Neural progenitor cell (in vitro differentiated cells): ENCODE measurements around the gene NAA10. TPM values are rescaled to one million over a fixed set of nuclear protein-coding genes. Genes with fewer than 3 reads are reported as not detected.

Experiments
- DNase-seq: peaks from one replicate; pipeline ENCODE4 v3.0.0-alpha.2; 2016; ENCODE audit warnings: low spot score
- H2AFZ ChIP-seq: fragments of 200-600 bp; sonication (generic); replicated peaks from 2 replicates; pipeline ENCODE4 v1.6.1; 2016; ENCODE audit warnings: antibody characterized with exemption
- H3F3A ChIP-seq: fragments of 200-600 bp; sonication (generic); 2 replicates; pipeline ENCODE4 v1.6.1; 2016; ENCODE audit warnings: antibody characterized with exemption, low read depth
- H3K27ac ChIP-seq: fragments of 200-600 bp; sonication (generic); 2 replicates; pipeline ENCODE4 v1.5.1; 2016; ENCODE audit warnings: mild to moderate bottlenecking
- H3K27me3 ChIP-seq: fragments of 200-600 bp; sonication (generic); 2 replicates; pipeline ENCODE4 v1.6.1; 2016; ENCODE audit warnings: mild to moderate bottlenecking, moderate library complexity
- H3K36me3 ChIP-seq: fragments of 200-600 bp; sonication (generic); 2 replicates; pipeline ENCODE4 v1.5.1; 2016
- H3K4me1 ChIP-seq: fragments of 200-600 bp; sonication (generic); 2 replicates; pipeline ENCODE4 v1.6.1; 2016; ENCODE audit warnings: mixed run types
- H3K4me2 ChIP-seq: fragments of 200-600 bp; sonication (generic); 2 replicates; pipeline ENCODE4 v1.6.1; 2016
- H3K4me3 ChIP-seq: fragments of 200-600 bp; sonication (generic); 2 replicates; pipeline ENCODE4 v1.5.1; 2016
- H3K79me2 ChIP-seq: fragments of 200-600 bp; sonication (generic); 2 replicates; pipeline ENCODE4 v1.6.1; 2016; ENCODE audit warnings: low read depth
- H3K9ac ChIP-seq: fragments of 200-600 bp; sonication (generic); 2 replicates; pipeline ENCODE4 v1.6.1; 2016
- H3K9me3 ChIP-seq: fragments of 200-600 bp; sonication (generic); 2 replicates; pipeline ENCODE4 v1.5.1; 2016; ENCODE audit warnings: low read depth
- H4K20me1 ChIP-seq: fragments of 200-600 bp; sonication (generic); 2 replicates; pipeline ENCODE4 v1.6.1; 2016; ENCODE audit warnings: low read depth
- H3K27ac Mint-ChIP-seq: 3 replicates; pipeline ENCODE4 v1.8.0; 2021; ENCODE audit warnings: mixed read lengths
- H3K27me3 Mint-ChIP-seq: 2 replicates; pipeline ENCODE4 v1.8.0; 2022; ENCODE audit warnings: low read depth, mild to moderate bottlenecking, inconsistent platforms, moderate library complexity, mixed read lengths; ENCODE audit not compliant: insufficient read depth
- H3K36me3 Mint-ChIP-seq: 3 replicates; pipeline ENCODE4 v1.8.0; 2021; ENCODE audit warnings: mixed read lengths
- H3K4me1 Mint-ChIP-seq: 3 replicates; pipeline ENCODE4 v1.8.0; 2021; ENCODE audit warnings: mixed read lengths
- H3K4me3 Mint-ChIP-seq: 3 replicates; pipeline ENCODE4 v1.8.0; 2021; ENCODE audit warnings: mild to moderate bottlenecking, moderate library complexity, mixed read lengths
- H3K9me3 Mint-ChIP-seq: 3 replicates; pipeline ENCODE4 v1.8.0; 2020; ENCODE audit warnings: mixed read lengths
- EZH2 ChIP-seq: fragments of 200-600 bp; sonication (generic); IDR thresholded peaks from 2 replicates; pipeline ENCODE4 v1.6.1; 2017; ENCODE audit warnings: antibody characterized with exemption, mild to moderate bottlenecking, moderate library complexity
- EZH2phosphoT487 ChIP-seq: fragments of 200-600 bp; sonication (generic); IDR thresholded peaks from 2 replicates; pipeline ENCODE4 v1.6.1; 2017; ENCODE audit warnings: antibody characterized with exemption
- total RNA-seq: library from RNA; depleted of rRNA; stranded (reverse); fragments of >200 nt; gene quantifications from 2 replicates; pipeline ENCODE4 v1.2.3, GENCODE V29; 2015; ENCODE audit warnings: low replicate concordance
- TF ChIP-seq, protein P1 (sequence below): fragments of 200-600 bp; sonication (generic); IDR thresholded peaks from 2 replicates; pipeline ENCODE4 v1.5.1; 2017; ENCODE audit warnings: antibody characterized with exemption, mild to moderate bottlenecking

The NAA10 gene
- total RNA-seq, 1 donor from 2014 or later: 55.5 TPM

DNA sequence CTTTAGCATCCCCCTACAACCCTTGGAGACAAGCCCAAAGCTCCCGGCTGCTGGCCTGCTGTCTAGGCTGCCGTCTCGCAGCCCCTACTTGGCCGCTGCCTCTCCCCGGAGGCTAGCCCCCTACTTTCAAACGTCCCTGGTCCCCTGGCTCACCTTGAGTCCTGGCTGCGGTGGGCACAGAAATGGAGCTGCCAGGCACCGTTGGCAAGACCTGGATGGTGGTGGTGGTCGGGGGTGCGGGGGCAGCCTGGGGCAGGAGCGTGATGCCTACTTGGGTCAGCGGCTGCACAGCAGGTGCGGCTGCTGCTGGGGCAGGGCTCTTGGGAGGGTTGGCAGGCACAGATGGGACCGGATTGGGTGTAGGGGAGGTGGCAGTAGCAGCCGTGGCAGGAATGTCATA lies 24.8 kb upstream of the NAA10 start:
- no peak overlapping the region for H3K9ac ChIP-seq
- H2AFZ ChIP-seq: no peak overlapping the region
- H3K79me2 ChIP-seq: peaks cover 23% of the 10 kb centered on the region
- H3K27me3 Mint-ChIP-seq: peaks cover 2% of the 10 kb centered on the region
- H3K9me3 ChIP-seq: no peaks in the 10 kb centered on the region
- no peak overlapping the region for H3K4me3 Mint-ChIP-seq
- H4K20me1 ChIP-seq: peaks cover 6% of the 10 kb centered on the region
- TF ChIP-seq EZH2phosphoT487: no peak
- no peaks in the 10 kb centered on the region for H3K27me3 ChIP-seq
- no peaks in the 10 kb centered on the region for H3F3A ChIP-seq
- no peaks in the 10 kb centered on the region for H3K9me3 Mint-ChIP-seq
- no peak overlapping the region for H3K4me2 ChIP-seq
- H3K4me1 ChIP-seq: no peaks in the 10 kb centered on the region
- no peak for DNase-seq
- H3K4me3 ChIP-seq: no peak overlapping the region
- H3K27ac Mint-ChIP-seq: no peak overlapping the region
- peaks cover 37% of the 10 kb centered on the region for H3K36me3 Mint-ChIP-seq
- no peak overlapping the region for H3K27ac ChIP-seq
- peaks cover under 1% of the 10 kb centered on the region for H3K4me1 Mint-ChIP-seq
- no peaks in the 10 kb centered on the region for H3K36me3 ChIP-seq

DNA sequence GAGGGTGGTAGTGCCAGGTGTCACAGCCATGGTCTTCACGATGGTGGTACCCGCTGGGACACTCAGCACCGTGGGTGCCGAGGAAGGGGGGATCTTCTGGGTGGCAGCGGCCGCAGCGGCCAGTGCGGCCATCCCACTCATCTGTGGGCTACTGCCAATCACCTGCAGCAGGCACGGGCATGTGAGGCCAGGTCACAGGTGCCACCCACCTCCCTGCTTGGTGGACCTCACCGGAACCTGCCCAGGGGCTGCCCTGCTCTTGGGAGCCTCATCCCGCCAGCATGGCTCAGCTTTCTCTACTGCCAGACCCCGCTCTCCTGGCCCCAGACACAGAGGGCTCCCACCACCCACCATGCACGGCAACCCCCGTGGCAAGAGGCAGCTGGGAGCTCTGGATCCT lies 23.8 kb upstream of the NAA10 start:
- H3F3A ChIP-seq: peaks cover 4% of the 10 kb centered on the region
- no peak for DNase-seq
- no peak overlapping the region for H3K4me3 ChIP-seq
- Mint-ChIP-seq H3K27me3 (peaks cover 2% of the 10 kb centered on the region), H3K27ac (no peak overlapping the region), H3K9me3 (no peaks in the 10 kb centered on the region), H3K4me3 (no peak overlapping the region), H3K4me1 (no peaks in the 10 kb centered on the region), H3K36me3 (peaks cover 39% of the 10 kb centered on the region)
- no peaks in the 10 kb centered on the region for H3K9me3 ChIP-seq
- TF ChIP-seq EZH2 (no peak), EZH2phosphoT487 (no peak)
- TF ChIP-seq, protein P1, sequence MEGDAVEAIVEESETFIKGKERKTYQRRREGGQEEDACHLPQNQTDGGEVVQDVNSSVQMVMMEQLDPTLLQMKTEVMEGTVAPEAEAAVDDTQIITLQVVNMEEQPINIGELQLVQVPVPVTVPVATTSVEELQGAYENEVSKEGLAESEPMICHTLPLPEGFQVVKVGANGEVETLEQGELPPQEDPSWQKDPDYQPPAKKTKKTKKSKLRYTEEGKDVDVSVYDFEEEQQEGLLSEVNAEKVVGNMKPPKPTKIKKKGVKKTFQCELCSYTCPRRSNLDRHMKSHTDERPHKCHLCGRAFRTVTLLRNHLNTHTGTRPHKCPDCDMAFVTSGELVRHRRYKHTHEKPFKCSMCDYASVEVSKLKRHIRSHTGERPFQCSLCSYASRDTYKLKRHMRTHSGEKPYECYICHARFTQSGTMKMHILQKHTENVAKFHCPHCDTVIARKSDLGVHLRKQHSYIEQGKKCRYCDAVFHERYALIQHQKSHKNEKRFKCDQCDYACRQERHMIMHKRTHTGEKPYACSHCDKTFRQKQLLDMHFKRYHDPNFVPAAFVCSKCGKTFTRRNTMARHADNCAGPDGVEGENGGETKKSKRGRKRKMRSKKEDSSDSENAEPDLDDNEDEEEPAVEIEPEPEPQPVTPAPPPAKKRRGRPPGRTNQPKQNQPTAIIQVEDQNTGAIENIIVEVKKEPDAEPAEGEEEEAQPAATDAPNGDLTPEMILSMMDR: no peak
- peaks cover 12% of the 10 kb centered on the region for H3K79me2 ChIP-seq
- no peaks in the 10 kb centered on the region for H3K4me1 ChIP-seq
- no peak overlapping the region for H3K27ac ChIP-seq
- no peaks in the 10 kb centered on the region for H3K27me3 ChIP-seq
- no peak overlapping the region for H3K9ac ChIP-seq
- no peak overlapping the region for H2AFZ ChIP-seq
- H3K4me2 ChIP-seq: no peak overlapping the region
- peaks cover 5% of the 10 kb centered on the region for H4K20me1 ChIP-seq
- H3K36me3 ChIP-seq: no peaks in the 10 kb centered on the region

DNA sequence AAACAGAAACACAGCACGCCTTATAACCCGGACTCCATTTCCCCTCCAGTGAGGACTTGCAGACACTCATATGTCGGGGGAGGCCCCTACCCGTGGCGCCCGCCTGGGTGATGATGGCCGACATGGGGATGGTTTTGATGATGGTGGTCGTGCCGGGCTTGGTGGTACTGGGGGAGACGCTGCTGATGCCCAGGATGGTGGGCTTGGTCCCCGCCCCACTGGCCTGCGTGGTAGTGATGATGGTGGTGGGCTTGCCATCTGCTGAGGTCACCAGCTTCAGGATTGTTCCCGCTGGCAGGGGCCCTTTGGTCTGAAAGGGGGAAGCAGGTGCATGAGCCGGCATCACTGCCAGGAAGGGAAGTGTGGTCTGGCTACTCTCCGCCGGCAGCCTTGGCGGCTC lies 22.4 kb upstream of the NAA10 start:
- Histone ChIP-seq H3K9ac (no peak overlapping the region), H3K4me1 (no peaks in the 10 kb centered on the region), H3K9me3 (no peaks in the 10 kb centered on the region), H3K27ac (no peak overlapping the region), H3K27me3 (no peaks in the 10 kb centered on the region), H3K79me2 (peaks cover 11% of the 10 kb centered on the region), H4K20me1 (peaks cover 6% of the 10 kb centered on the region), H3F3A (peaks cover 6% of the 10 kb centered on the region), H3K36me3 (no peaks in the 10 kb centered on the region), H2AFZ (no peak overlapping the region), H3K4me3 (no peak overlapping the region), H3K4me2 (no peak overlapping the region)
- no peaks in the 10 kb centered on the region for H3K27me3 Mint-ChIP-seq
- peaks cover 36% of the 10 kb centered on the region for H3K36me3 Mint-ChIP-seq
- DNase-seq: no peak
- no peak for TF ChIP-seq EZH2
- no peak for TF ChIP-seq EZH2phosphoT487
- TF ChIP-seq, protein P1: no peak
- no peak overlapping the region for H3K4me3 Mint-ChIP-seq
- H3K27ac Mint-ChIP-seq: no peak overlapping the region
- peaks cover 6% of the 10 kb centered on the region for H3K4me1 Mint-ChIP-seq
- no peaks in the 10 kb centered on the region for H3K9me3 Mint-ChIP-seq

DNA sequence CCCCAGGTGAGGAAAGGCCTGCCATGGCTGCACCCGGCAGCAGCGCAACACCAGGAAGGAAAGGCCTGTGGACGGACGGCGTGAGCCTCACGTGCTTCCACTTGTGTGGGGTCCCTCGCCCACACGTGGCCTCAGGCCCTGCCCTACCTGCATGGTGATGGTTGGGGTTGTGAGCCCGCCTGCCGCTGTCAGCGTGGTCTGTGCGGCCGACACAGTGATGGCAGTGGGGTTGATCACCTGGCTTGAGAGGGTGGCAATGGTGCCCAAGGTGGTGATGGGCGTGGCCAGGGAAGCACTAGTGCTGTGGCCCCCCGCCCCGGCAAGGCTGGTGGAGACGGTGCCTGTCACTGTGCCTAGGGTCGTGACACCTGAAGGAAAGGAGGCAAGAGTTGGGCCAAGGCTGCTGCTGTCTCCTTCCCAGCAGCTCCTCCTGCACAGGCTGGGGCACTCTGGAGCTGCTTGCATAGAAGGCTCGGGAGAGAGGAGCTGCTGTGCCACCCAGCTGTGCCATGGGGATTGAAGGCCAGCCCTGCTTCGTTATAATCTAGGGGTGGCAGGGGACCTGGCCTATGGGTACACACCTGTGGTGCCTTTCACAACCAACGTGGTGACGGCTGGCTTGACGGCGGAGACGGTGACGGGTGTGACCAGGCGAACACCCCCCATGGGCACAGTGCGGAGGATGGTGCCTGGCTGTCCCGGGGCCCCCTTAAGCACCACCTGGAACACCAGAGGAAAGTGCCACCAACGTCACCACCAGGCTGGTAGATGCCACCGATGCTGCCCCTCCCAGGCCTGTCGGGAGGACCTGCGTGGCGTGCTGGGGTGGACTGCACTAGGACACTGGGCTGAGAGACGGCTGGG lies 21.4 kb upstream of the NAA10 start:
- Histone ChIP-seq H3K4me2 (no peak overlapping the region), H3K4me1 (no peaks in the 10 kb centered on the region), H3K27ac (no peak overlapping the region), H3K4me3 (no peak overlapping the region), H3K36me3 (no peaks in the 10 kb centered on the region), H3F3A (peaks cover 6% of the 10 kb centered on the region), H3K9ac (no peak overlapping the region), H4K20me1 (peaks cover 6% of the 10 kb centered on the region), H3K79me2 (peaks cover 11% of the 10 kb centered on the region), H3K9me3 (no peaks in the 10 kb centered on the region), H2AFZ (no peak overlapping the region), H3K27me3 (no peaks in the 10 kb centered on the region)
- Mint-ChIP-seq H3K36me3 (peaks cover 39% of the 10 kb centered on the region), H3K4me1 (peaks cover 6% of the 10 kb centered on the region), H3K9me3 (no peaks in the 10 kb centered on the region), H3K4me3 (no peak overlapping the region), H3K27ac (no peak overlapping the region), H3K27me3 (no peaks in the 10 kb centered on the region)
- TF ChIP-seq EZH2phosphoT487 (no peak), EZH2 (no peak)
- TF ChIP-seq, protein P1: no peak
- DNase-seq: no peak
